NCI-H1694 (cell line): ENCODE measurements around the gene CMSS1.

Experiments
- DNase-seq: peaks from one replicate; lab custom pipeline; 2025; lab: John Stamatoyannopoulos, UW

Gene CMSS1

DNA sequence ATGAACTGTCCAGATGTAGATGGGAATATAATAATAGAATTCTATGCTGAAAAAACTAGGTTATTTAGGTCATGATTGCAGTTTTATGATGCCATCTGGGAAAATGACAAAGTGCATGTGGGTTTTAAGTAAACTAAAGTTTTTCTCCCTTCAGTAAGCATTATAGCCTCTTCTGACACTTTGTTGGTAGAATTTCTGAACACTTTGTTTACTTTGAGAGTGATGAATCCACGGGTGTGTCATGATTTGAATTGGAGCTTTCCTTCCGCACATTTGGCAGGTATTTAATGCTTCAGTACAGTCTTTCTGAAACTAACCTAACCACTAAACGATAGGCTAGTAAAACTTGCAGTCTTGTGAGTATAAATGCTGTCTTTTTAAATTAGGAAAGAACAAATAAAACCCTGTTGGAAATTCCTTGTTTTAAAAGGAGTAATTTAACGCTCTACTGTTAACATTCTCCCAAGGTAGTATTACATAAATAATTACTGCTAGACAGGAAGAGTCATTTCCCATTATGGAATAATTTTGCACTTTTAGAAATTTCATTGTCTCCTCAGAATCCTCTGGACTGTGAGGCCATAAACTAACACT is 289.7 kb downstream of the CMSS1 start:
- no peak for DNase-seq

DNA sequence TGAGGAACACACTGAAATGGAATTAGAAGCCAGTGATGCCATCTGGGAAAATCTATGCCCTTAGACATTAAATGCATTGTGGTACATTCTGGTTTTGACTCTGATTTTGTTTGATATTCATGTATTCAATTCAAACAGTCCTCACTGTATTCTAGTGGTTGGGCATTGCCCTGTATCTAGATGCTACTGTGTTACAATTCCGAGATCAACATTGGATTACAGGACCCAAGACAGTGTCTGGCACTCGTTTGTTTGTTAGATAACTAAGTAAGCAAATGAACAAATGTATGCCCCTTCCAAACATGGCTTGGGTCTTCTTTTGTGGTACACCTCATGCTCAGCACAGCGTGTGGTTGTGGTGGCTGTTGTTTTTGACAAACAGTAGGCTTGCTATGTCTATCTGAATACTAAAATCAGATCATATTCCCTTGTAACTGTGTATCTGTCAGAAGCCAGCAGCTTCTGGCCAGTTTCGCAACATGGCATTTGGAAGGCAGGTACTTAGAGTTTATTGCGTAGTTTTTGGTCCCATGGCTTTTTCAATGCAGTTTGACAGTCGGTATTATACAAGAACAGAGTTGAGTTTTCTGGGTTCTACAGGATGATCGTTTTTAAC is 290.9 kb downstream of the CMSS1 start:
- DNase-seq, result no peak

DNA sequence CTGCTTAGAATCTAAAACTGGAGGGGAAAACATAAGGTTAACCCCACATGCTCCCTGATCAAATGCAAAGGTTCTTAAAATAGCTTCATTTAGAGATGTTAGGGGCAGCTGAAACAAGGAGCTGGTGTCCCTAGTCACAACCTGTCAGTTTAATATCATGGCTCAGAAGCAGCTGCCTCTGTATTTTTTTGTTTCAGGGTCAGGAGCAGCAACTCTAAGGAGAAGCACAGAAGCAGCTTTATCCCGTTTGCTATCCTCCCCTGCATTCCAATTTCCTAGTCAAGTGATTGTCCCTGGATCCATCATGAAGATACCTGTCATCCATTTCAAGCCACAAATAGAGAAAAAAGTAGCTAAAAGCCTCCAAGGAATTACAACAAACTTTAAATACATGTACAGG is 292.5 kb downstream of the CMSS1 start:
- DNase-seq, result no peak

DNA sequence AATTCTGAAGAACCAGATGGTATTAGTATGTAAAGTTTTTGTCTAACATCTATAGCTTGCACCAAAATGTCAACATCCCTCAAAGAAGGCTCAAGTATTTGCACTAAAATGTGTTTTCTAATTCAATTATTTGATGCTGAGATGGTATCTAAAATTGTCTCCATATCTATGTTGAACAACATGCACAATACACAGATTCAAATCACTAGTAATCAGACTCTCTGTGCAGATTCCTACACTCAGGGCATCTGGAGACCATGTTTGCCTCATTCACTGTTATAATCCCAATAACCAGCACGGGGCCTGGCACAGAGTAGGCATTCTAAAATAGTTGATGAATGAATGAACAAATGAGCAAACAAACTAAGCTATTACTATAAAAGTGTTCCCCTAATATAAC is 294.1 kb downstream of the CMSS1 start:
- no peak for DNase-seq

DNA sequence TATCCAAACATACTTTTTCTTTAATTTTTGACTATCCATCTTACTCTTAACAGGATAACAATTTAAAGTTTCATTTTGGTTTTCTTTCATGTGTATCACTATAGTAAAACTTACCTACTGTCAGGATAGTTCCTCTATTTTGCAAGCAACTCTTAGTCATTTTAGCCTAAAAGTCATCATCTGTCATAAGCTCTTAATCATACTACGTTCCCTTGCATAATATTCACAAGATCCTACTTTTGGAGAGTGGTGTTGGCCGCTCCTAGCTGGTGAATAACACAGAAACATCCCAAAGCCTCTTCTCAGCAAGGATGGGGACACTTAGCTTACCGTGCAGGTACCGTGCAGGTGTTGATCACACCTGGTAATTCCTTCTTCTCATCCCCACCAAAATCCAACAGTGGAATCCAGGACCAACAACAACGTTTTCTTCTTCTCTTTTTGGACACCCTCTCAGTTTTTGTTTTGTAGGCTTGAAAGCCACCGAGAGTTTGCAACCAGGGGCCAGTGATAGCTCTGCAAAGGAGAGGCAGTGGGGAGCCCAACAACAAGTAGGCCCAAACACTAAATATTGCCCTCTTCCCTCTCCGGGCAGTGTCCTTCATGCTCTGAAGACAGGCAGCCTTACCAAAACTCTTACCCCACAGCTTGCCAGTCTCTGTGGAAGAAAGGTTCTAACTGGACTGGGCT is 296.2 kb downstream of the CMSS1 start:
- no peak for DNase-seq

DNA sequence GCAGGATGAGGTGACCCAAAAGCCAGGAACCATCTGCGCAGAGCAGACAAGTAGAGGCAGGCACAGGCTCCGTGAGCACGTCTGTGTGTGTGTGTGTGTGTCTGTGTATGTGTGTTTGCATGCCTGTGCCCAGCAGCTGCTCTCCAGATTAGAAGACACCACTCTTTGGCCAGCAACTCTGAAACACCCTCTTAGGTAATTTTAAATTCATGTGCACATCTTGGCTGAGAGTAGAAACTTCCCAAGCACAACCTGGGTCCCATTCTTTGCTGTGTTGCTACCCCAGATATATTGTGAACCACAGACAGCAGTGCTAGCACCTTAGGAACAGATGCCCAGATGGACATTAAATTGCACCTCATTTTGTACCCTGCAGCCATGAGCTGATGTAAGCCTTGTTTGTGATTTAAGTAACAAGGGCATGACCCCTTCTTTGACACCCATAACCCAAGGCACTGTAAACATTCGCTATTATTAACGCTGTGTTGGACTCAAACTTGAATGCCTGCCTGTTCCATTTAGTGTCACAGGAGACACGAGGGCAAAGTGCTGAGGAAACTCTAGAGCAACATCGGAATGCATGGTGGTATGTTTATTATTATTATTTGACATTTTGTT is 296.9 kb downstream of the CMSS1 start, which contains the start of gene FILIP1L:
Gene FILIP1L (minus strand): TSS at position 89 of the 618 bp plus-strand sequence.
- DNase-seq, result no peak

DNA sequence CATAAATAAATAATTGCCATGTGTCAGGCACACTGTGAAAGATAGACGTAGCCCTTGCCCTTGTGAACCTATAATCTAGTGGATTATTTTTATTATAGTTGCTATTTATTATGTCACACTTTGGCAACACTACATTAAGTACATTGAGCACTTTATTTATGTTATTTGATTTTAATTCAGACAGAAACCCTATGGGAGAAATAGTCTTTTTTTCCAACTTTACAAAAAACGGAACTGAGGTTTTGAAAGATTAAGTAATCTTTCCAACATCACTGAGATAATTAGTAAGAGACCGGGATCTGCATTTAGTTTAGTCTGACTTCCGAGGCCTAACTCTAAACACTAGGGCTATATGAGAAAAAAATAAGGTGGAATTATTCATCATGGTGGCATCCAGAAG is 299.4 kb downstream of the CMSS1 start:
- no peak for DNase-seq

DNA sequence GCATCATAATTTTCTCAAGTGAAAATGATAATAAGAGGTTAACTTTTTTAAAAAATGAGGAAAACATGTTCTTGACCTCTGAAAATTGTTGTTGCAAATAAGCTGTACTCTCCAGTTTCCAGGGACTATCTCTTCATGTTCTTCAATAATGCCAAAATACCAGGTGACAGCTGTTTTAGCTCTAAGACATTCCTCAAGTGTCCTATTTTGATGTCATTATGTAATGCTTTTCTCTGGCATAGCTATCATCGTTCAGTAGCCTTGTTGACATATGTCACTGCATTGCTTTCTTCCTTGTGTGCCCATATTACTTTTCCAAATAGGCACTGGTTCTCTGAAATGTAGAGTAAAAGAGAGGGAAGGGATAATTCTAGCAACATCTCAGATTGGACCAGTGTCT is 302.4 kb downstream of the CMSS1 start:
- DNase-seq, result no peak

DNA sequence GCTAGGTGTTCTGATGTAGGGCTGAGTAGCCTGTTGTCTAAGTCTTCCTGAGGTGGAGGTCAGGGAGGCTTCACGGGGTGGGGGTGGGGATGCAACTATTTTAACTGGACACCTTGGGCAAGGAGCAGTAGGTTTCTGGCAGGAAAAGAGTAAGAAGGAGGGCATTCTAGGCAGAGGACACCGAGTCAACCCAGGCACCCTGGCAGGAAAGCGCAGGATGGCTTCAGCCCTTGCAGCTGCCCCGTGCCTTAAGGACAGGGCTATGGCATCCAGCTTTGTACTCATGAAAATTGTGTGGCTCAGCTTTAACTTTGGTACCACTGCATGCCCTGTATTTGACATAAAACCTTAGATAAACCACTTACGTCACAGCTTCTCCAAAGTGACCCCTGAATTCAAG is 303.0 kb downstream of the CMSS1 start:
- DNase-seq, result no peak

DNA sequence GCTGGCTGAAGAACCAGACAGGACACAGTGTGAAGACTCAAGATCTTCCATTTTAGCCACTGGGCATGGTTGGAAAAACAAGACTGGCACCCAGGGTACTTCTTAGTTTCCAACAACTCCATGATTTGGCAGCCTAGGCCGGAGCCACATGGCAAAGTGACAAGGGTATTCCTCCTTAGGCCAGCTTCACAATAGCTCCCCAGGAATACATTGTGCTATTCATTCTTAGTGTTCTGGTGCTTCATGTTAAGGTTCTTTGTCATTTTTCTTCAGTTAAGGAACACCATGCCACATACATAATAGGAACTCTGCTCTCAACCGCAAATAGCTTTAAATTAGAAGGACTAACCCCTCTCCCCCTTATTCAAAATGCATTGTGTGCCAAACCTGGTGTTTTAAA is 304.7 kb downstream of the CMSS1 start:
- no peak for DNase-seq

DNA sequence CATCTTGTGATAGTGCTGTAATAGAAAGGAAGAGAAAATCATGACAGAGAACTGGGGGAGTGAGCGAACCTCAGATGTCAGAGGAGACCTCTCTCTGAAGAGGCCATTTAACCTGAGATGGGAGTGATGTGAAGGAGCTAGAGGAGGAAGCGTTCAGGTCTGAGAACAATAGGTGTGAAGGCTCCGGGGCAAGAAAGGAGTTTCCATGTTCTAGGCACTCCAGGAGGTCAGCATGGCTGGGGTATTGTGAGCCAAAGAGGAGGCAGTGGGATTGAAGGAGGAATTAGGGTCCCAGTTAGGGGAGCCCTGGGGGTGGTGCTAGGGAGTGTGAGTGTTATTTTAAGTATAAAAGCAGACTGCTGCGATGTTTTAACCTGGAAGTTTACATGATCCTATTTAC is 305.4 kb downstream of the CMSS1 start:
- DNase-seq, result no peak

DNA sequence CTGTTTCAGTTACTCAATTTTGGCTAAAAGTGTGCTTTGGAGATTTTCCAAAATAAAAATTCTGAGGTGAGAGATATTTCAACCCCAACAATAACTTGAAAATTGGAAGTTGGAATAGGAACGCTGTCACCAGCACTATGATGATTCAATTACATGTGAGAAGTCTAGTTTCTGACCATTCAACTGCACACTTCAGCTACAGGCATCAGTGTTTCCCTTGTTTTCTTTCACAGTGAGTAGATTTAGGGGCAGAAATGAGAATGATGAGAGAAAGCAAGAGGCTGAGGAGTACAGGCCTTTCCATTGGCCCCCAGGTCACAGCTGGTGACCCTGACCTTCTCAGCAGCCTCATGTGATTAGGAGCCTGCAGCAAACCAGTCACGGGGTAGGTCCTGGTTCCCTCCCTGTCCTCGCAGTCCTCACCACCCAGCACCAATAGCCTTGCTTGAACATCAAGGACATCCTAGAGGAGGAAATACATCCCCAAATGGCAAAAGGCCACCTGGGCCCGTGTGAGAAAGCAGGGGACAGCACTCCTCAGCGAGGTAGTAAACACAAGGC is 306.6 kb downstream of the CMSS1 start:
- DNase-seq, result no peak

DNA sequence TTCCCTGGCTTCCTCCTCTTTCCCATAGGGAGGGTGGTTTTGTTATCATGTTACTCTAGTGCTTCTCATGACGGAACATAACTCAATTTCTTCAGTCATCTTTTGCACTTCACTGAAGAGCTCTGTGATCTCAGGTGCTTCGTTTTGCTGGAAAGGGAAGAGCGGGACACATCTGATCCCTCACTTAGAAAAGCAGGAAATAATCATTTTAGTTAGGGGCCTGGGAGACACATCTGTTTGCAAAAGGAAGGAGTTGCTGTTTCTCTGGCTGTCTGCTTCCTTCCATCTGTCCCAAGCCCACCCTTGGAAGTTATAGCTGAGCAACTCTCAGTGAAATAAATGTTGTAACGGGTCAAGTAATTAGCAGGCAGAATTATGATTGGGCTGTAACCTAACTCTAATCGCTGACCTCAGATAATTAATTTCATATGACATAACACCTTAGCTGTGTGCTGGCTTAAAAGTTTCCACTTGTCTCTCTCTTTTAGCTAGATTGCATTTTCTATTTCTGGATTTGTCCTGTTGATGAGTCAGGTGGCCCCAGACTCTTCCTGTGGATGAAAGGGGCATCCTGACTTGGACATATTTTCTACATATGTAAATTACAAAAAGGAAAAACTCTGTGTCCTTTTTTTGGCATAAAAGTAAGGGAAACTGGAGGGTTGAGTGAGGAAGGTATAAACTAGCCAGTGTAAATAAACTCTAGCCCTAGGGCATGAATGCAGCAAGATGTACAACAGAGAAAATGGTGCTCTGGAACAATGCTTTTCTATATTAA is 307.7 kb downstream of the CMSS1 start:
- DNase-seq, result no peak

DNA sequence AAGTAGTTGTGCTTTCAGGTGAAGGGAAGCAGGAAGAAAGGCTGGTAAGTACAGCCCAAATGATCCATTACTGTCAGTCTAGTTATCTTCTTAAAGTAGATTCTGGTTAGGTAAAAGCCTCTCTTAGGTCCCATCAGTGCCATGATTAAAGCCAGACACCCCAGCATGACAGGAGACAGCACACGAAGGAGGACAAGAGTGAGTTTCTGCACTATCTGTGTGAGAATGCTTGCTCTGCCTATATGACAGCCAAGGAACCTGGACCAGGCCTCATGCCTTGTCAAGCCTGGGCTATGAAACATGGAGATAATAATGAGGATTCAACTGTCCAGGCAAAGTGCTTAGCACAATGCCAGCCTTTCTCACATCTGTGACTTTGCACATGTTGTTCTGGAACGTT is 310.1 kb downstream of the CMSS1 start:
- DNase-seq, result no peak

DNA sequence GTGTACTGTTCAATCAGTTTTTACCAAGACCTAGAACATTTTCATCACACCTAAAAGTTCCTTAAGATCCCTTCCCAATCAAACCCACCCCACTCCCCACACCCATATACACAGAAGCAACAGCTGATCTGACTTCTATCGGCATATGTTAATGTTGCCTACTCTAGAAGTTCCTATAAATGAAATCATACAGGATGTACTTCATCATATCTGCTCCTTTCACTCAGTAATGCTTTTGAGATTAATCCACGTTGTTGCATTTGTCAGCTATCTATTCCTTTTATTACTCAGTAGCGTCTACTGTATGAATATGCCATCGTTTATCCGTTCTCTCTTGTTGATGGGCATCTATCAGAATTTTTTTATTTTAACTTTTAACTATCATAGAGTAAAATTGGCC is 310.9 kb downstream of the CMSS1 start:
- DNase-seq, result no peak

DNA sequence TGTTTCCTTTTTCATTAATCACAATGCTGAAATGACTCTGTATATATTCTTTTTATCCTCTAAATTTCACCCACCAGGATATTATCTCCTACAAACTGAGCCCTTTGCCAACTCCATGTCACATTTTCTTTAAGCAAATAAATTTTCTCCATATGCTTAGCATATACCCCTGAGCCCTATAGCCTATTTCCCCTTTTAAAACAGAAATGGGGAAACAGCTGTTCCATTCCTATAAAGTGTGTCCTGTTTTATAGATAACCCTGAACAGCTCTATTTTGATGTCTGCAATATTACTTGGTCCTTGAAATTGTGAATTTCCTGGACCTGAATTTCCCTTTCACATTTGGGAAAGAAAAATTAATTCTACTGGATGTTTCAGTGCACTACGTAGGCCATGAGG is 312.3 kb downstream of the CMSS1 start:
- no peak for DNase-seq

DNA sequence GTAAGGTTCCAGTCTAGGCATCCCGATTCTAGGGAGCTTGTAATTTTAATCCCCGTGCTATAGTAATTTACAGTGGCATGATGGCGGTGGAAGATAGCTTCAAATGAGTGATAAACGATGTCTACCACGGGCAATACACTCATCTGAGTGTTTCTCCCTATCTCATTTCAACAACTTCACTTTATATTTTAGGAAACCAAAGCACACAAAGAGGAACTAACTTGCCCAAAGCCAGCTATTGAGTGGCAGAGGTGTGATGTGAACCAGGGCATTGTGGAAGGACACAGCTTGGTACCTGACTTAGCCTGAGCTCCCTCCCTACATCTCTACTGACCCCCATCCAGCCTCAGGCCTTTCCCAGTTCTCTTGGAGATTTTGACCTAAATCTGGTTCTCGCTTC is 313.6 kb downstream of the CMSS1 start:
- DNase-seq, result no peak

DNA sequence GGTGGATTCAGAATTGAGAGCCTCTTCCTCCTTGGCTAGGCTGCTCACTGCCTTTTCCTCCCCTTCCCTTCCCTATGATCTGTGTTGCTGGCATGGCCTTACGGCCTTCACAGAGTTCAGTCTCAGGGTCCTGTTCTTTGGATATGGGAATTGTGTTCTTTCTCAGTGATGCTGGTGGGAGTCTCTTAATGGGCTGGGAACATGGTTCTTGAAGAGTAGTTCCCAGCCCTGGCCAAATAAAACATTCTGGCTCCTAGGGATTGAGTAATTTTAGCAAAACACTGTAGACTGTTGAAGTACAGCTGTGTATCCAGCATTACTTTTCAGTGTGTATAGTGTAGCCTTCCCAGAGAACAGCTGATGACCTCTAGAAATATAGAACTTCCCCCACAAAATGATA is 319.3 kb downstream of the CMSS1 start:
- DNase-seq, result no peak

DNA sequence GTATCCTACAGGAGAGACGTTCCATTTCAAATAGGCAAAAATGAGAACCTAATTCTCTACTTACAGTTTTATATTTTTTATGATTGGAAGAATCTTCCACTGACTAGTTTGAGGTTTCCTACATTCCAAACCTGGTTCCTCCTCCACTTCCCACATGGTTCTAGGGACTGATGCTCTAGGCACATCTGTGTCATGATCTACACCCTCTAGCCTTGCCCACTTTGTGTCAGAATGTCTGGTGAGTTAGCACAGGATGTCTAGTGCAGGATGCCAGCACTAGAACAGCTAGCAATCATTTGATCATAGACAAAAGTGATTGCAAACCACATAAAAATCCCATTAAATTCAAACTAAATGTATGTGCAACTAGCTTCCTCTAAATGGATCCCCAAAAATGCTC is 323.3 kb downstream of the CMSS1 start:
- DNase-seq, result no peak

DNA sequence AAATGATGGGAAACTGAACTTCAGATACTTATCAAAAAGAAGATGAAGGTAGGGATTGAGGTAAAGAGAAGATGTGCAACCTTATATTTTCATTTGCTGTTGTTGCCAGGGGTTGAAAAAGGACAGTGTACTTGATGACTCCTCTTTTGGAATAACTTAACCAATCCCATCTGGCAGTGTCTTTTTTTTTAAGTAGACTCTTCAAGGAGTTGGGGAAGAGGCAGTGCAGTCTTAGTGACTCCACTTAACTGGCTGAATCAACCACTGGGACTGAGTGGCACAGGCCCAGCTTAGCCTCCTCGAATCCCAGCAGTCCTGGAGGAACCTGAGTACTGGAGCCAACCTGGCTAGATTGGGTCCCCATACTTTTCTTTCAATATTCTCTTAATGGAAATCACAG is 323.9 kb downstream of the CMSS1 start:
- no peak for DNase-seq

DNA sequence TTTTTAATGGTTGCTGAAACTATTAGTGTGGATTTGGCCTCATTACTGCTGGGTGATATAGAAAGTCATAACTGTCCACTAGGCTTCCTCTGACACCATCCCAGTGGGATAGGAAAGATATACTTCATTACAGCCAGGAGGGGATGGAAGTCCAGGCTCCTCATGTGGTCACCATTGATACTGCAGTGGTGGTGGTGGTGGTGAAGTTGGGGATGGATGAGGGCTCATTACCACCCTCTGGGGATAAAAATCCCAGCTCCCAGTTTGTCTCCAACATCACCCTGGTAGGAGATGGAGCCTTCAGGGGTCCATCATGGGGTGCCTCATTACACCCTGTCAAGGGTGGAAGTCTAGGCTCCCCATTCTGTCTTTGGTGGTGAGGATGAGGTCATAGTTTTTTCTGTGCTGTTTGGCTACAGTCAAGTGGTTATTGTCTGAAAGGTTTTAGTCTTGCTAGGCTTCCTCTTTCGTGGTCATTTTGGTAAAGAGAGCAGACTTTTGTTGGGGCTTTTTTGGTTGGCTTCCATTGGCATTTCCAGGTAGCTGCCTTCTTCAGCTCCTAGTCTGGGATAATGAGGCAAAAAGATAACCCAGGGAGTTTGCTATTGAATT is 326.7 kb downstream of the CMSS1 start:
- no peak for DNase-seq

DNA sequence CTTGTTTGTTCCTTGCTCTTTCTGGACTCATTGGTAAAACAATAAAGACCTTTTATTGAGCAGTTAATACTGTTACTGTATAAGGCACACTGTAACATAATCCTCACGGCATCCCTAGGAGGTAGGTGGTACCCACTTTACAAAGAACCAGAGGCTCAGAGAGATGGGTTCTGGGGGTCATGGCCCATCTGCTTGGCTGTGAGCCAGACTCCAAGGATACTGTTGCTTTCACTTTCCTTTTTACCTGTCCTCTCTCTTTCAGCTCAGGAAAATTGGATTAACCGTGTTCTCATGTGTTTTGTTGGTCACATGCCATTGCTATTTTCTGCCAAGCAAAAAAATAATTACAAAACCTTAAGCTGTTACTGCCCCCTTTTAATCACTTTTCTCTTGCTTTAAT is 331.5 kb downstream of the CMSS1 start:
- DNase-seq, result no peak
